Anterior cingulate cortex (tissue), 58 donors: Measurements from ENCODE around the gene SHC3.

Source experiments
- DNase-seq, 58 donors: peaks; one replicate each; lab custom pipeline; 2025; lab: John Stamatoyannopoulos, UW

Gene SHC3

DNA sequence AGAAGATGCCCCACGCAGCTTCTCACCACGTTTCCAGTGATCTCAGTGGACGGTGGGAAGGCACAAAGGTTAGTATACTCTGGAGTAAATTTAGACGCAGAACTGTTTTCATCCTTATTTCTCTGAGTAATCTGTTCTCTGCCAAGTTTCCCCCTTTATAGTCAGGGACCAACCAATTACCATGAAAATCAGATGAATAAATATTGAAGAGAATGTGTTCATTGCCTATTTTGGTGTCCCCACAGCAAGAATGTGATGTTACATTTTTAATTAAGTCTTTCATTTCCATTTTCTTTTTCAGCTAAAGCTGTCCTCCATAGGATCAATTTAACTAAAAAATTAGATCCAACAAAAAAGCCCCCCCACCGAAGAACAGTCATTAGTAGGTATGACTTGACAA is 146.0 kb downstream of the SHC3 start:
- DNase-seq = no peak

DNA sequence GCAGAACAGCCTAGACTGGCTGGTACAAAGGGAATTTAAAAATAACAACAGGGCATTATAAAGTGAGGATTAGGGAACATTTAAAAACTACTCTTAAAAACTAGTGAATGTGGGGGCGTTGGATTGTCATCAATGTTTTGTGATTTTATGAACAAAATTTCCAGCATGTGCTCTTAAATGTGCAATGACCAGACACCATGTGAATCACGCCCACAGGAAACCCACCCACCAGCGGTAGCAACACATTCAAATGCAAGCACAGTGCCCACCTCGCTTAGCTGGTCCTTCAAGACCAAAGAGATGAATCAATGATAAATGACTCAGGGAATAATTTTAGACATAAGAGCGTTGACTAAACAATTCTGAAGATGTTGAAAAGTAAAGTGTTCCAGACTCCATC is 146.4 kb downstream of the SHC3 start:
- peak in 2 of 58 donors; percentile 17 to 19 for DNase-seq

DNA sequence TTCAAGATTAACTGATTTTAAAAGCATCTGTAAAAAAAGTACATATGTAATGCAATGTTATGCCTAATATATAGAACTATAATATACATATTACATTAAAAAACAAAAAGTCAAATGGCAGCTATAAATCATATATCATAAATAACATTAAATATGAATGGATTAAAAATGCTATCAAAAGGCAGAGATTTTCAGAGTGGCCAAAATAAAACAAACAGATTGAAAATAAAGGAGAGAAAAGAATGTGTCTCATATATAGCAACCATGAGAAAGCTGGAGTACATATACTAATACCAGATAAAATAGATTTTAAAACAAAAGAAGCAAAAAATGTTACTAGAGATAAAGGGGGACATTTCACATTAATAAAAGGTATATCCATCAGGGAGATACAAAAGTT is 148.8 kb downstream of the SHC3 start:
- DNase-seq = no peak

DNA sequence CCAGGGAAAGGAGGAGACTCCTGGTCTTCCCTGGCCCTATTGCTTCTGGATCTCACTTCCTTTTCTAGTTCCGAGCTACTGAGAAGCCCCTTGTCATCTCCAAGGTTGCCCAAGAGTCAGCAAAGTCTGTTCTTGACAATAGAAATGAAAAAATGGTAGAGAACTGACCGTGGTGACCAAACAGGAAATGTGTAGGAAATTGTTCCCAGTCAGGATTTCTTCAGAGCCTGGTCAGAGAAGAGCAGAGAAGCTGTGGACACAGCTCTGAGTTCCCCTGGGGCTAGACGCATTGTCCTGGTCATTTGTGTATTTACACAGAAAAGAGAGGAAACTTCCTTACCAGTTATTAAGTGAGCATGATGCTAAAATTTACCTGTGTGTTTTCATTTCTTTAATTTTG is 151.7 kb downstream of the SHC3 start:
- DNase-seq = no peak

DNA sequence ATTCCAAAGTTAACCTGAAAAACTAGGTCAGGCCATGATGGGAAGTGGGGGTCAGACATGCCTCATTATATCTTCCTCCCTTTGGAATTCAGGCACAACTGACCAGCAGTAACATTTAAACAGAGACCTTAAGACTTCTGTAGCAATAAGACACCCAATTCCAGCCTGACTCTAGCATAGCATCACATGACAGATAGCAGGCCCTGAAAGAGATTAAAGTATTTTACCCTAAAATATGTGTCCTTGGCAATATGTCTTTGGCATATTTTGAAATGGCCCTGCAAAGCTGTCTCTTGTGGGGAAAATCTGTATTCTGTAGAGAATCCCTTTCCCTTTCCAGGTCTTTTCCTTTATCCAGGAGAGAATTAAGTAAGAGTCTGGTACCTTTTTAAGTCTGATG is 153.1 kb downstream of the SHC3 start:
- no peak for DNase-seq

DNA sequence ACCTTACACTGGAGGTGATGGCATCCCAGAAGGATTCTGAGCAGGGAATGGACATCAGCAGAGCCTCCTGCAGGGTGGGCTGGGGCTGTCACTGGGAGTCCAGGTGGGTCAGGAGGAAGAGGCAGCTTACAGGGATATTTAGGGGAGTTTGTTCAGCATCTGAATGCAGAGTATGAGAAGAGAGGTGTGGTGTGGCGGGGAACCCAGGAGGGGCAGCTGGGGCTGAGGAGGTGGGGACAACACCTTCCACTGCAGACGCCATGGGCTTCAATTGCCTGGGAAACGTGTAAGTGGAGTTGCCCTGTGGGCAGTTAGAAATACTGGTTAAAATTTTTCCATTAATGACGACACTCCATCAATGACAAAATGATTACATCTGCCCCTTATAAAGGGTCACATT is 153.9 kb downstream of the SHC3 start:
- DNase-seq = no peak

DNA sequence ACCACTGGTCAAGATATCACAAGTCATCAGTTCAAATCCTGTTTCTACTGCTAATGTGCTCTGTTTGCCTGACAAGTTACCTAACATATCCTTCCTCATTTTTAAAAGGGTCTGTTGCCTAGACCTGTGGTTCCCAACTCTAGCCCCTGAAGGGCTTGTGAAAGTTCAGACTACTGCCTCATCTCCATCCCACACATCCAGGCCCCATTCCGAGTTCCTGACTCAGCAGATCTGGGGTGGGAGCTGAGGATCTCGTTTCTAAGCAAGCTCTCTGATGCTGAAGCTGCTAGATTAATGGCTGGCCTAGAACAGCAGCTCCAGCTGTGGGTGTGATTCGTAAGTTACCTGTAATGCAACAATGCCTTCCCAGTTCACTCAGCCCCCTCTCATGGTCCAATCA is 154.9 kb downstream of the SHC3 start:
- DNase-seq = no peak

DNA sequence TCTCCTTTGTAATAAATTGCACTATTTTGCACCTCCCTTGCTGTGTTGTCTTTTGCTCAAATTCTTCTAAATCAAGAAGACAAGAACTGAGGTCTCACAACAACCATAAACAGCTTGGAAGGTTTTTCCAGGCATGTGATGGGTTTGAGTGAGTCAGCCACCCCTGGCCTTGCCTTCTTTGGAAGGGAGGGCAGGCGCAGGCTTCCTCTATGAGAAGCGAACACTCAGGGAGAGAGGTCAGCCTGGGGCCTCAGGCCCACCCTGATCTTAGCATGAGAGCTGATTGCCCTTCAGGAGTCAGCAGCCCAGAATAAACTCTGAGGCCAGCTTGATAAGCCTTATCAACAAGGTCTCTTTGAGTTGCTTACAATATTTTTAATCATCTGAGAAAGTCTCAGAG is 155.7 kb downstream of the SHC3 start:
- peak in 1 of 58 donors; percentile 16 for DNase-seq

DNA sequence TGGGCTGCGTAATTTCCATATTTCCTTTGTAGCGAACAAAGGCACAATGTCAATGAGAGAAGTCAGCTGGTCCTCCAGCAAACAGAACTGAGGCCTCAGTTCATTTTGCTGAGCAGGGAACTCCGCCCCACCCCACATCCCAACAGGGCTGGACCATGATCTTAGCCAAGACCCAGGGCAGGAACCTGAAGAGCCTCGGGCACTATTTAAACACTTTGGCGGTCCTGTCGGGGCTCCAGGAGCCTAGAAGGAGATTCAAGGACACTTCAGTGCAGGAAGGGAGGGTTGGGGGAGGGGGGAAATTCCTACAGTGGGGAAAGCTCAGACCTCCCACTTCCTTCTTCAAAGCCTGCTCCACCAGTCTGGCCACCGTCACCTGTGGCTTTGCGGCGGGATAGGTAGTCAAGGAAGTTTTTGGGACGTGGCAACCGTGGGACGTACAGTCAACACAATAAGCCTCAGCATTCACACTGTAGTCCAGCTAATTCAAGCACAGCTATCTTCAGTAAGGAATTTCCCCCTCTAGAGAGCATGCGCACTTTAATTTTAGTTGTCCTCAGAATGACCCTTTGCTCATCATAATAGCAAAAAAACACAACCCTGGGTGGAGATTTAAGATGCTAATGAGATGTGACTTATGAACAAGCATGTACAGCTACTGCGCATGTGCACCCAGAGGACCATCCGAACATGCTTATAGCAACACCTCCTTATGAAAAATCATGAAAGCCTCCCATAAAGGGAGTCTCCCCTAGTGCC is 156.4 kb downstream of the SHC3 start:
- DNase-seq = no peak

DNA sequence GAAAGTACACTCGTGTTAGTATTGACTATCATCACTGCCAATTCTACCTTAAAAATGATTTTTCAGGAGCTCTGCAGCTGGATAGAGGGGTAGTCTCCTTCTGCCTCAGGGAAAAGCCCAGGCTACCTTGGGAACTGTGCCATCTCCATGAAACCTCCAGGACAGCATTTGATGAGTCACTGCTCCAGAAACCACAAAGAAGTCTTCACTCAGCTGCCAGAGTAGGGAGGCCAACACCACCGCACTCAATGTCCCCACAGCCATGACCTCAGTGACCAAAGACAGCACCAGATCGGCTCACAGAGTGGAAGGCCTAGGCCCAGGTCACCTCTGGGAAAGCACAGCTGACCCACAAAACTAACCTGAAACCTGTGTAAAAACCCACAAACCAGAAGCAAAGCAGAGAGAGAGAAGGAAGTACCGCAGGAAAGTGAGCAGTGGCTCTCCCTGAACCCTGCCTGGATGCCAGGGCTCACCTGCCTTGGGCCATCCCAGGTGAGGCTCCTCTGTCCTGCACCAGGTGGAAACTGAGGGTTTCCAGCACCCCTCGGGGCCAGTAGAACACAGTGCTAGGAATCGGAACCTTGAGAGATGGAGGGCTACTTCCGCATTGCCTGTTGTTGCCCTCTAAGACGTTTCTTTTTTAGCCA is 157.3 kb downstream of the SHC3 start:
- DNase-seq = peak in 2 of 58 donors; percentile 19

DNA sequence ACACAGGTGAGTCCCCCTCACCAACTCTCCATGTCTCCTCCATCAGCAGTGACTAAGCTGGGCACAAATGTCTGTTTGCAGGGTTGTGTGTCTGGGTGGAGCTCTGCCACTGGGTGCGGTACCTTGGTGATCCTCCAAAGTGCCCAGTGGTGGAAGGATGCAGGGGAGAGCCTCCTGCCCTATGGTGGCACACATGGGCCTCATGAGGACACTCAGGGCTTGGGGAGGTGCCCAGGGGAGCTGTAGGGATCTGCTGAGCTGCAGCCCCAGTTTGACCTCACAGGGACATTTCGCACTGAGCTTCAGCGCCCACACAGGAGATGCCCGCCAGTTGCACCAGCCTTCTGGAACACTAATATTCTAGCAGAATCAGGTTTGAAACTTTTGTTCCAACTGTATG is 157.9 kb downstream of the SHC3 start:
- no peak for DNase-seq

DNA sequence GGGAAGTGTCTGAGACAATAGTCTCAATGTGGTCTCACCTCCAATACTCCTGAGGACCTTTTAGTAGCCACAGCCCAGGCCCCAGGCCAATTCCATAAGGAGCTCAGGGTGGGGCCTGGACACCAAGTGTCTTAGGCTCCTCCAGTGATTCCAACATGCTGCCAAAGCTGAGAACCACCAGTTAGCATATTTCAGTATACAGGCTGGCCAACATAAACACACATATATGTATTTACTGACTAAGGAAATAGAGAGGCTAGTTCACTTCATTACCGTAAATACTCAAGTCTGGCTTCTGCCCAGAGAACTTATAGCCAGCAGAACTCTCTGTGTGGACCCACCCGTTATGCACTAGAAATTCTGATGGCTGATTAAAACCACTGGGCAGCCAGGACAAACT is 163.3 kb downstream of the SHC3 start:
- DNase-seq = no peak

DNA sequence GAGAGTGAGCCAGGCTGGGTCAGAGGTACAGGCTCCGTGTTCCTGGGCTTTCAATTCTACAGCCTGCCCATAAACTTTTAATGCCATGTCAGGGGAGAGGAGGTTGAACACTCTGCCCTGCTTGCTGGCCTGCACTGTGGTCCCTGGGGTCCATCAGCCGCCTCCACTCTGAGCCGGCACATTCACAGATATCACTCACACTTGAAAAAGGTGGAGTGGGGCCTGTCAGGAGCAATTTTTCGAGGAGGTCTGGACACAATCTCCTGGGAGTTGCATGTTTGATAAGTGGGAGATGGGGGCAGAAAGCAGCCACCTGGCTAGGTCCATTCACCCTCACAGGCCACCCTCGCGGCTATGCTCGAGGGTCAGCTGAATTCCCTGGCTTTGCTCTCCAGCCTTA is 164.5 kb downstream of the SHC3 start:
- DNase-seq = no peak

DNA sequence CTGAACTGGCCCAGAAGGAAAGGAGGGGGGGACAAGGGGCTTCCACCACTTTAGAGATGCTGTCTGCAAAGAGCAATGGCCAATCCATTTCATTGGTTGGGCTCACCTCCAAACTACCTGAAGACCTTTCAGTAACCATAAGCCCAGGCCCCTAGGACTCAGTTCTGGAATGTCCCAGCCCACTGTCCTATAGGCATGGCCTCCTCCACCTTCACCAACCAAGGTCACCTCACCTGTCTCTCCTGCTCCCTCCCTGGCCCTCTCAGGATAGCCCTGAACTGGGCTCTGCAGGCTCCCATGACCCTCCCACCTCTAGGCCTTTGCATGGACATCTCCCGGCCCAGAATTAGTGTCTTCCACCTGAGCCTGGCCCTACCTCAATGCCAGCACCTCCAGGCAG is 165.0 kb downstream of the SHC3 start:
- no peak for DNase-seq

DNA sequence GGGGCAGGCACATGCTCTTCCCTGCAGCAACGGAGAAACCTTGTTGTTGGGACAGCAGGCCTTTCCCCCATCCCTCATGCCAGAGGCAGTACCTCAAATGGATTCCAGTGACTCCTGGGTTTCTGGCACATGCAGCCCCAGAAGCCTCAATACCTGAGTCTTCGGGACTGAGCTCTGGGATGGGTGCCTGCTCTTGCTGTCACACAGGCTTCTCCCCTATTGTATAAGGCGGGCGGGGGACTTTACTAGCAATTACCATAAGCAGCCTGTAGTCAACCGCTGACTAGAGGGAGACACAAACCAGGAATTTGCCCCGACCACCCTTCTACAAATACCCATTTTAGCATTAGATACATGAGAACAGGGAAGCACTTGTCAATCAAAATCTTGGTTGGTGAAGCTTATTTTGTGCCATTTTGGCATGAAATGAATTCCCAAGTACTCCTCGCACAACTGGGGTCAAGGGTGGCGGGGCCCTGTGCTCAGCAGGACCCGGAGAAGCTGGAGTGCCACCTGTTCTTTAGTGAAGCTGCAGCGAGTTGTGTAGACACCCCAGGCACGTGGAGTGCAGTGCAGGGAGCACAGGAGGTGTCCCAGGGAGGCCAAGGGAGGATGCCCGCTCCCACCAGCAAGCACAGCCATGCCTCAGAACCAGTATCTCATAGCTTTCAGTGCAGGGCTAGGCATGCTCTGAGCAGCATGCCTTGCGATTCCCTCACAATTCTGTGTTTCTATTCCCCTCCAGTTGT is 166.2 kb downstream of the SHC3 start:
- DNase-seq = no peak

DNA sequence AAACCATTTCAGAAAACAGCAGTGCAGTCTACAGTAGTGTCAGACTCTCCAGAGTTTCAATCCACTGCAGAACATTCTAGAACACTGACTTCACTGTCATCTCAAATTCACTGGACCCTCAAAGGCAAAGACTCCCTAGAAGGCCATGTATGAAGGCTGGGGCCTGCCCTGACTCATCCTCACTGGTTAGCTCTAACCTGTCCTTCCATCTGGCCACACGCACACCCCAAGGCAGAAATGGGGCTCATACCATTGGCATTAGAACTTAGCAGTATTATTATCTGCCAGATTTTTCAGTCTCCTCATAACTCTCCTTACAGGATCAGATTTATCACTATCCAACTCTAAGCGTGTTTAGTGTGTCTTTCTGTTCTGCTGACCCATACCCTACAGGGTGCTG is 166.9 kb downstream of the SHC3 start:
- no peak for DNase-seq

DNA sequence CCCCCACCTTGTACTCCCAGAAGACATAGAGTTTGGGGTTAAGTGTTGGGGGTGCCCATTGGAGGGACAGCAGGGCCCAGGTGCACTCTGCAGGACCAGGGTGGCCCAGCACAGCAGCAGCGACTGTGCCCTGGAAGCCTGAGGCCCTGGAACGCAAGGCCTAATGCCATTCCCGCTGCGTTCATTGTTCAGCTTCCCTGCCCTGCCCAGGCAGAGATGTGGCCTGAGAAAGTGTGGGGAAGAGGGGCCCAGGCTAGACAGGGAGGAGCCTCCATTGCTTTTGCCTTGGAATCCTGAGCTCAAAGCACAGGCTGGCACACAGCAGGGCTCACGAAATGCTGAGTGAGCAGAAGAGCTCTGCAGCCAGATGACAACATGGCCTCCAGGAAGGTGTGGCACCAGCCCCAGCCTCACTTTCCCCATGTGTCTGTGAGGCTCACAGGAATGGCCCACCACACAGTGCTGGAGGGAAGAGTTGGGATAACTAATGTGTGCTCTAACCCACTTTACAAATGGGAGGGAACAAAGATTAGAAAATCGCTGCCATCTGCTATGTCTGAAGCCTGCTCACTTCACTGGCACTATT is 168.0 kb downstream of the SHC3 start:
- no peak for DNase-seq

DNA sequence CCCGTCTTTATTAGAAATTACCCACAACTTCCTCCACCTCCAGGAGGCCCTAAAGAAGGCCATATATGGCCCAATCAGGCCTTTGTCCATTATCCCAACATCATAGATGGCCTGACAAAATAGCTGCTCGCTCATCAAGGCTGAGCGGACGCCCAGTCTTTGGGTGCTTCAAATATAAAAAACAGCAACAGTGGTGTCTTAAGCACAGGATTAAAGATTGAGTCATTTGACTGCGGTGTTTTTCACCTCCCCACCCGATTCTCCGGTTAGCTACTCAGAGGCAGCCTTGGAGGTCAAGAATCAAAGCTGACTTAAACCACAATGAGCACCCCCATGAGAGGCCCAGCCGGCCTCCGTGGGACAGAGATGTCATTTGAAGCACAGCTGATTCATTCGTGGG is 168.6 kb downstream of the SHC3 start:
- DNase-seq = no peak

DNA sequence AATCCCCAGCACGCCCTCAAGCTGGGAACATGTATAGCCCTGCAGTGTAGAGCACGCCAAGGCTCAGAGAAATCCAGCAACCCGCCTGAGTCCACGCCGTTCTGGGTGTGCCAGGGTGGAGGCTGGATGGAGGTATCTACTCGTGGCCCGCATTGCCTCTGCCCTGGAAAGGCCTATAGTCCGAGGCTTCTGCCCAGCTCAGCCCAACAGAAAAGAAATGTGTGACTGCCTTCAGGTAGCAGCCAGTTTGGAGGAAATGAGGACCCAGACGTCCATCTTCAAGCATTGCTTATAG is 169.1 kb downstream of the SHC3 start:
- DNase-seq = no peak

DNA sequence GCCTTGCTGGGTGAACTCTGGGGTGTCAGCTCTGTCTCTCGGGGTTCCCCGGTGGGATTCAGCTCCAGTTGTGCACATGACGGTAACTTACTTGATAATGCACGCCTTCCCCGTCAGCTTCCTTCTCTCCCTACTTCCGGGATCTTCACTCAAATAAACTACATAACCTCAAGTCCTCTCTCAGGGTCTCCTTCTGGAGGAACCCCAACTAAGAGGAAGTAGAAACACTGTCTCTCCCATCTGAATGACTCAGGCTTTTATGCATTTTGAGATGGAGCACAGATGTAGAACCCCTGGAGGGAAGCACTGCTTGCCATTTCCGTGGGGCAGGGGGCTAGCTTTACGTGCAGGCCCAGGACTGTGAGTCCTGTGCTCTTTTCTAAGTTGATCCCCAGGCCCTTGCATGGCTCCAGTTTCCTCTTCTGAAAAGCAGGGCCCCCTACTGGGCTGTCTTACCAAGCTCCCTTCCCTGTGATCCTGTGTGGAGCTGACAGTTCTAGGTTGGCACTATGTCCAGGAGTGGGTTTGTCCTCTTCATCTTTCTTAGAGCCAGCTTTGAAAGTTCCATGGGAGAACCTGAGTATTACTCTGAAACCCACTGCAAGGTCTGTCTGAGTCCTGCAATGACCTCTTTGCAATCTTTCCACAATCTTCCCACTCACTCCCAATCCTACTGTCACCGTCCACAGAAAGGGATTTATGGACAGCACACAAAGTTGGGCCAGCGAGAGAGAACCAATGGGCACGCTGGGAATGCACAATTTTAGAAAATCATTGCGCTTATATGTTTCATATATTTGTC is 169.7 kb downstream of the SHC3 start:
- DNase-seq = no peak
